Measurements from ENCODE around the gene SERINC5. TPM values are rescaled to one million over a fixed set of nuclear protein-coding genes. Genes with fewer than 3 reads are reported as not detected.

SERINC5 gene
- total and polyA plus RNA-seq, 2 donors (not counting 3 experiments of a cell fraction or from before 2014, with no cell fraction given) = 3.2 to 10.1 TPM

DNA sequence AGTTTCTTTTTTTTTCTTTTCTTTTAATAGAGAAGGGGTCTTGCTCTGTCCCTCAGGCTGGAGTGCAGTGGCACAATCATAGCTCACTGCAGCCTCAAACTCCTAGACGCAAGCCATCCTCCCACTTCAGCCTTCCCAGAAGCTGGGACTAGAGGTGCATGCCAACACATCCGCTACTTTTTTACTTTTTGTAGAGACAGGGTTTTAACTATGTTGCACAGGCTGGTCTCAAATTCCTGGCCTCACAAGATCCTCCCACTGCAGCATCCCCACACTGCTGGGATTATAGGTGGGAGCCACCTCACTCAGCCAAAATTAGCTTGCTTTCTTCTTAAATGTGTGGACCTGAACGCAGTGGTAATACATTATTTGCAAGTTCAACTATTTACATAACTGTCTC is 66.1 kb downstream of the SERINC5 start:
- TF ChIP-seq FOS (IDR thresholded peaks at IDR 0.05; ENCODE audit: borderline replicate concordance, insufficient read depth, low read length) = no peak
- no peak for TF ChIP-seq GATA2 (IDR thresholded peaks at IDR 0.05; ENCODE audit: insufficient read depth, insufficient read length, low read depth, low read length)
- TF ChIP-seq, protein P1, sequence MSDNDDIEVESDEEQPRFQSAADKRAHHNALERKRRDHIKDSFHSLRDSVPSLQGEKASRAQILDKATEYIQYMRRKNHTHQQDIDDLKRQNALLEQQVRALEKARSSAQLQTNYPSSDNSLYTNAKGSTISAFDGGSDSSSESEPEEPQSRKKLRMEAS (IDR thresholded peaks at IDR 0.05; ENCODE audit: insufficient read depth, insufficient read length) = no peak
- TF ChIP-seq MYC (IDR thresholded peaks at IDR 0.05; ENCODE audit: low read depth, low read length) = no peak
- TF ChIP-seq JUN (IDR thresholded peaks at IDR 0.05; ENCODE audit: borderline replicate concordance, insufficient read depth, insufficient read length, low read depth) = no peak
- no peak for TF ChIP-seq EZH2 (IDR thresholded peaks at IDR 0.05; ENCODE audit: borderline replicate concordance, low read depth, low read length, severe bottlenecking)
- TF ChIP-seq POLR2AphosphoS5 (IDR thresholded peaks at IDR 0.05; ENCODE audit: insufficient read depth, low read depth, low read length) = no peak
- TF ChIP-seq, protein P2, sequence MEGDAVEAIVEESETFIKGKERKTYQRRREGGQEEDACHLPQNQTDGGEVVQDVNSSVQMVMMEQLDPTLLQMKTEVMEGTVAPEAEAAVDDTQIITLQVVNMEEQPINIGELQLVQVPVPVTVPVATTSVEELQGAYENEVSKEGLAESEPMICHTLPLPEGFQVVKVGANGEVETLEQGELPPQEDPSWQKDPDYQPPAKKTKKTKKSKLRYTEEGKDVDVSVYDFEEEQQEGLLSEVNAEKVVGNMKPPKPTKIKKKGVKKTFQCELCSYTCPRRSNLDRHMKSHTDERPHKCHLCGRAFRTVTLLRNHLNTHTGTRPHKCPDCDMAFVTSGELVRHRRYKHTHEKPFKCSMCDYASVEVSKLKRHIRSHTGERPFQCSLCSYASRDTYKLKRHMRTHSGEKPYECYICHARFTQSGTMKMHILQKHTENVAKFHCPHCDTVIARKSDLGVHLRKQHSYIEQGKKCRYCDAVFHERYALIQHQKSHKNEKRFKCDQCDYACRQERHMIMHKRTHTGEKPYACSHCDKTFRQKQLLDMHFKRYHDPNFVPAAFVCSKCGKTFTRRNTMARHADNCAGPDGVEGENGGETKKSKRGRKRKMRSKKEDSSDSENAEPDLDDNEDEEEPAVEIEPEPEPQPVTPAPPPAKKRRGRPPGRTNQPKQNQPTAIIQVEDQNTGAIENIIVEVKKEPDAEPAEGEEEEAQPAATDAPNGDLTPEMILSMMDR (IDR thresholded peaks at IDR 0.05; ENCODE audit: extremely low read depth in 1 of 2, insufficient read depth in 1 of 2, low read depth in 1 of 2, low read length in 2 of 2) = no peak
- no peak for TF ChIP-seq POLR2A (IDR thresholded peaks at IDR 0.05; ENCODE audit: low read depth, low read length)
- intact Hi-C loops (cut with micrococcal nuclease) = no loop called here
- Histone ChIP-seq H3K27me3 (ENCODE audit: control insufficient read depth in 2 of 2, insufficient read depth in 2 of 2, low read length in 2 of 2) (no peaks in the 10 kb centered on the region), H2AFZ (ENCODE audit: low read depth, low read length) (no peak overlapping the region), H3K36me3 (ENCODE audit: control insufficient read depth in 2 of 2, extremely low read depth in 1 of 2, insufficient read depth in 2 of 2, low read length in 2 of 2) (no peaks in the 10 kb centered on the region), H3K9me1 (replicated peaks; ENCODE audit: control insufficient read depth, extremely low read depth, insufficient read depth, low read length) (no peaks in the 10 kb centered on the region), H3K4me1 (ENCODE audit: control insufficient read depth, extremely low read depth, insufficient read depth, low read length) (no peaks in the 10 kb centered on the region), H3K4me3 (replicated peaks in 1 of 3; ENCODE audit: insufficient read depth in 1 of 3, low read depth in 1 of 3, low read length in 3 of 3) (no peak overlapping the region), H3K9me3 (replicated peaks; ENCODE audit: control insufficient read depth, insufficient read depth, low read length) (no peaks in the 10 kb centered on the region), H4K20me1 (replicated peaks; ENCODE audit: control insufficient read depth, extremely low read depth, insufficient read depth, low read length) (no peaks in the 10 kb centered on the region), H3K79me2 (ENCODE audit: control insufficient read depth, insufficient read depth, low read length) (no peaks in the 10 kb centered on the region), H3K4me2 (ENCODE audit: insufficient read depth, low read length) (no peak overlapping the region), H3K27ac (ENCODE audit: insufficient read depth, low read depth, low read length) (no peak overlapping the region), H3K9ac (replicated peaks; ENCODE audit: extremely low read depth, insufficient read depth, low read length) (no peak overlapping the region)
- POLR2A ChIA-PET = no interaction called here
- no TSS peak for BruUV-seq (replicated peaks)
- CTCF ChIA-PET = no interaction called here
- dilution Hi-C loops (cut with MboI; ENCODE audit: extremely low pct_ligation_motif_present, low sequenced_read_pairs) = no loop called here
- no peak for DNase-seq (ENCODE audit: low read depth, low spot score)
- no peak for FAIRE-seq

Data from endothelial cell of umbilical vein (primary cell).